H1 (cell line): ENCODE results near the gene SOX6. TPM values are rescaled to one million over a fixed set of nuclear protein-coding genes. Genes with fewer than 3 reads are reported as not detected.

Experiments
- CTCF ChIA-PET: fragments of 300-600 bp; sonication (Branson Sonifier 250); formaldehyde crosslinking; loops from one replicate; lab custom pipeline; 2021; ENCODE audit not compliant: partially characterized antibody; lab: Charles Lee
- POLR2A ChIA-PET: fragments of 300-600 bp; sonication (Branson Sonifier 250); formaldehyde crosslinking; loops from one replicate; lab custom pipeline; 2021; ENCODE audit warnings: inconsistent platforms; ENCODE audit not compliant: partially characterized antibody; lab: Charles Lee
- DNase-seq, 2 experiments: peaks; one replicate each; pipeline versions ENCODE4 v3.0.0 to v3.0.0-alpha.2; 2010 to 2022; ENCODE audit warnings: low spot score in 2 of 2, low read depth in 1 of 2, mixed read lengths in 1 of 2
- FAIRE-seq: peaks from 2 replicates; lab custom pipeline; 2011; peaks lifted over from hg19 to GRCh38; lab: Jason Lieb, UNC
- H2AFZ ChIP-seq: 2 replicates; pipeline ENCODE4 v1.8.1; 2012; ENCODE audit warnings: low read length, inconsistent platforms
- H2AK5ac ChIP-seq: 2 replicates; pipeline ENCODE4 v1.6.1; 2013; ENCODE audit warnings: low read depth, low read length
- H2BK120ac ChIP-seq: replicated peaks from 2 replicates; pipeline ENCODE3; 2013; ENCODE audit warnings: low read depth, low read length, inconsistent platforms
- H2BK12ac ChIP-seq: 2 replicates; pipeline ENCODE4 v1.6.1; 2013; ENCODE audit warnings: low read depth, low read length
- H2BK15ac ChIP-seq: 2 replicates; pipeline ENCODE4 v1.6.1; 2013; ENCODE audit warnings: low read length
- H2BK20ac ChIP-seq: 2 replicates; pipeline ENCODE4 v1.6.1; 2013; ENCODE audit warnings: low read length
- H2BK5ac ChIP-seq: 2 replicates; pipeline ENCODE4 v1.6.1; 2013; ENCODE audit warnings: low read depth, low read length
- H3K14ac ChIP-seq: 2 replicates; pipeline ENCODE4 v1.6.1; 2013; ENCODE audit warnings: inconsistent platforms; ENCODE audit not compliant: insufficient read length
- H3K18ac ChIP-seq: 2 replicates; pipeline ENCODE4 v1.6.1; 2013; ENCODE audit warnings: low read length; ENCODE audit errors: extremely low read depth
- H3K23ac ChIP-seq: 2 replicates; pipeline ENCODE4 v1.6.1; 2013; ENCODE audit warnings: inconsistent platforms; ENCODE audit not compliant: insufficient read length
- H3K23me2 ChIP-seq: 2 replicates; pipeline ENCODE4 v1.6.1; 2013; ENCODE audit warnings: low read depth, low read length
- H3K27ac ChIP-seq: 2 replicates; pipeline ENCODE4 v1.6.1; 2011; ENCODE audit warnings: low read depth, low read length, inconsistent platforms
- H3K27me3 ChIP-seq, 4 experiments: replicated peaks in 1 of 4; 1 replicate in 1 of 4; 2 replicates in 3 of 4; pipeline versions ENCODE4 v1.6.1 to v1.8.1; 2011 to 2013; ENCODE audit warnings: low read length in 3 of 4, mild to moderate bottlenecking in 3 of 4, inconsistent platforms in 2 of 4, mixed read lengths in 2 of 4, moderate library complexity in 1 of 4; ENCODE audit not compliant: control insufficient read depth in 3 of 4, insufficient read depth in 3 of 4; ENCODE audit errors: extremely low read depth in 1 of 4
- H3K36me3 ChIP-seq, 4 experiments: 2 replicates each; pipeline versions ENCODE4 v1.6.1 to v1.8.1; 2011 to 2013; ENCODE audit warnings: mild to moderate bottlenecking in 4 of 4, low read length in 3 of 4, moderate library complexity in 2 of 4, control low read depth in 1 of 4, inconsistent platforms in 1 of 4; ENCODE audit not compliant: insufficient read depth in 4 of 4, control insufficient read depth in 2 of 4
- H3K4ac ChIP-seq: replicated peaks from 2 replicates; pipeline ENCODE3; 2013; ENCODE audit warnings: low read length, low read depth, mixed read lengths, inconsistent platforms; ENCODE audit not compliant: insufficient read length
- H3K4me1 ChIP-seq, 4 experiments: replicated peaks in 1 of 4; 1 replicate in 1 of 4; 2 replicates in 3 of 4; pipeline versions ENCODE4 v1.6.1 to v1.8.1; 2011 to 2013; ENCODE audit warnings: low read length in 3 of 4, inconsistent platforms in 2 of 4, mixed read lengths in 1 of 4; ENCODE audit not compliant: insufficient read depth in 4 of 4, control insufficient read depth in 3 of 4
- H3K4me2 ChIP-seq, 2 experiments: 2 replicates each; pipeline versions ENCODE4 v1.6.1 to v1.8.1; 2011 to 2013; ENCODE audit warnings: low read depth in 2 of 2, low read length in 2 of 2, control low read depth in 1 of 2, inconsistent platforms in 1 of 2, mild to moderate bottlenecking in 1 of 2; ENCODE audit not compliant: insufficient read depth in 1 of 2
- H3K4me3 ChIP-seq, 4 experiments: fragments of 200-600, 300-600 bp in 1 of 4; sonication (generic), shearing (Covaris generic), sonication (Bioruptor Twin) in 1 of 4; 2 replicates each; pipeline versions ENCODE4 v1.5.1 to v1.8.1; 2011 to 2016; ENCODE audit warnings: low read length in 4 of 4, low read depth in 3 of 4, control low read depth in 2 of 4, inconsistent platforms in 2 of 4, mild to moderate bottlenecking in 2 of 4, mixed read lengths in 1 of 4, moderate library complexity in 1 of 4; ENCODE audit not compliant: insufficient read depth in 2 of 4; ENCODE audit errors: extremely low read depth in 1 of 4
- H3K56ac ChIP-seq: replicated peaks from 2 replicates; pipeline ENCODE3; 2013; ENCODE audit warnings: low read depth, mild to moderate bottlenecking, mixed read lengths, low read length, inconsistent platforms; ENCODE audit not compliant: insufficient read length
- H3K79me1 ChIP-seq: 2 replicates; pipeline ENCODE4 v1.6.1; 2013; ENCODE audit warnings: low read depth, low read length, control low read depth
- H3K79me2 ChIP-seq, 2 experiments: 2 replicates each; pipeline versions ENCODE4 v1.6.1 to v1.8.1; 2012 to 2013; ENCODE audit warnings: low read length in 2 of 2, mild to moderate bottlenecking in 2 of 2, inconsistent platforms in 1 of 2; ENCODE audit not compliant: insufficient read depth in 2 of 2, control insufficient read depth in 1 of 2
- H3K9ac ChIP-seq, 4 experiments: replicated peaks in 1 of 4; 1 replicate in 1 of 4; 2 replicates in 3 of 4; pipeline versions ENCODE4 v1.6.1 to v1.8.1; 2011 to 2013; ENCODE audit warnings: low read depth in 3 of 4, low read length in 3 of 4, control low read depth in 2 of 4, mild to moderate bottlenecking in 2 of 4, moderate library complexity in 2 of 4, inconsistent platforms in 1 of 4; ENCODE audit errors: extremely low read depth in 1 of 4
- H3K9me3 ChIP-seq, 2 experiments: 2 replicates each; pipeline versions ENCODE4 v1.6.1 to v1.8.1; 2012 to 2013; ENCODE audit warnings: mild to moderate bottlenecking in 2 of 2, moderate library complexity in 2 of 2, control low read depth in 1 of 2, inconsistent platforms in 1 of 2, low read depth in 1 of 2, low read length in 1 of 2, mixed read lengths in 1 of 2; ENCODE audit not compliant: insufficient read depth in 2 of 2
- H4K20me1 ChIP-seq, 2 experiments: replicated peaks in 1 of 2; 2 replicates each; pipeline versions ENCODE3 to v1.8.1; 2011 to 2013; ENCODE audit warnings: inconsistent platforms in 2 of 2, low read length in 2 of 2, mild to moderate bottlenecking in 1 of 2; ENCODE audit not compliant: insufficient read depth in 2 of 2, control insufficient read depth in 1 of 2
- H4K5ac ChIP-seq: 2 replicates; pipeline ENCODE4 v1.6.1; 2013; ENCODE audit warnings: low read length, low read depth, mixed read lengths, inconsistent platforms; ENCODE audit not compliant: insufficient read length
- H4K8ac ChIP-seq: 2 replicates; pipeline ENCODE4 v1.8.0; 2013; ENCODE audit warnings: mild to moderate bottlenecking, moderate library complexity, low read length, inconsistent platforms; ENCODE audit not compliant: insufficient read depth; ENCODE audit errors: extremely low read depth
- H4K91ac ChIP-seq: replicated peaks from 2 replicates; pipeline ENCODE3; 2013; ENCODE audit warnings: low read length, mixed read lengths, inconsistent platforms; ENCODE audit not compliant: insufficient read length
- PHF8 ChIP-seq: fragments of 200-600 bp; sonication (generic); conservative IDR thresholded peaks from 2 replicates; pipeline ENCODE4 v1.7.1; 2012; ENCODE audit warnings: low read depth, mild to moderate bottlenecking, inconsistent platforms, low read length, moderate library complexity
- WGBS, 2 experiments: shearing (Covaris generic) in 1 of 2; methylation state at CpG; one replicate each; pipeline versions ENCODE4 v1.1.6 to v1.1.7; 2013 to 2015; ENCODE audit warnings: low lambda C conversion rate in 2 of 2, mixed read lengths in 2 of 2, inconsistent platforms in 1 of 2, low coverage in 1 of 2, missing lambda C conversion rate in 1 of 2; ENCODE audit not compliant: insufficient replicate concordance in 2 of 2, insufficient coverage in 1 of 2, insufficient read length in 1 of 2; ENCODE audit errors: extremely low coverage in 1 of 2, missing lambda C conversion rate in 1 of 2; 5-methylcytosine and 5-hydroxymethylcytosine counted together
- polyA plus RNA-seq, 7 experiments: library from polyadenylated mRNA; depleted of rRNA in 3 of 7; stranded (reverse) in 5 of 7; unstranded in 2 of 7; fragments of >200 nt in 5 of 7; fragments of 200-250 nt in 2 of 7; gene quantifications; 1 replicate in 5 of 7; 2 replicates in 1 of 7; 4 replicates in 1 of 7; pipeline versions ENCODE4 v1.2.1 to v1.2.3, GENCODE V29; 2011 to 2013; ENCODE audit warnings: missing spikeins in 2 of 7, mixed read lengths in 2 of 7
- total RNA-seq: library from RNA; stranded (reverse); fragmentation: NEBNext Ultra II Directional; extraction: Animal tissue kit (Norgen Biotek cat#: 25700); gene quantifications from 2 replicates; pipeline ENCODE4 v1.2.1, GENCODE V29; 2021

The SOX6 gene
- total and polyA plus RNA-seq, 2 of the 8 experiments (the other 6 are each of a cell fraction or from before 2014, with no cell fraction given) = 0.09 TPM; not detected in 1

- H2BK5ac ChIP-seq = no peak overlapping the region
- no peaks in the 10 kb centered on the region for H3K79me2 ChIP-seq
- H3K9ac ChIP-seq = no peak overlapping the region
- no peak overlapping the region for H2BK20ac ChIP-seq
- no peak overlapping the region for H2AFZ ChIP-seq
- H3K9me3 ChIP-seq = no peaks in the 10 kb centered on the region
- no peak overlapping the region for H4K91ac ChIP-seq
- H3K14ac ChIP-seq = no peak overlapping the region
- CTCF ChIA-PET = no interaction called here
- no peak overlapping the region for H3K4me2 ChIP-seq
- H3K4me3 ChIP-seq = no peak overlapping the region
- no peak overlapping the region for H3K27ac ChIP-seq
- no peaks in the 10 kb centered on the region for H3K23me2 ChIP-seq
- no peak overlapping the region for H2BK12ac ChIP-seq
- no peak for TF ChIP-seq PHF8
- H4K20me1 ChIP-seq = no peaks in the 10 kb centered on the region
- no peak overlapping the region for H2BK15ac ChIP-seq
- H4K8ac ChIP-seq = no peak overlapping the region
- no peak overlapping the region for H3K23ac ChIP-seq
- H3K56ac ChIP-seq = no peak overlapping the region
- DNase-seq (no peak), FAIRE-seq (no peak)
- H3K4me1 ChIP-seq = no peaks in the 10 kb centered on the region
- no peaks in the 10 kb centered on the region for H3K79me1 ChIP-seq
- H2BK120ac ChIP-seq = no peak overlapping the region
- no peak overlapping the region for H4K5ac ChIP-seq
- H3K36me3 ChIP-seq = no peaks in the 10 kb centered on the region
- WGBS, 2 experiments = 85% methylated on average over 3 of the region's 3 CpGs; no CpG with 5 or more reads in 1 of the 2 experiments
- H3K27me3 ChIP-seq = no peaks in the 10 kb centered on the region
- H3K18ac ChIP-seq = no peak overlapping the region
- no peak overlapping the region for H3K4ac ChIP-seq
- POLR2A ChIA-PET = no interaction called here
- no peak overlapping the region for H2AK5ac ChIP-seq
These were observed 232.0 kb downstream of the SOX6 start for GRCh38 chr11:16124390-16124789.
